LHCN-M2 (cell line): ENCODE measurements around the gene LIPT2. TPM values are rescaled to one million over a fixed set of nuclear protein-coding genes. Genes with fewer than 3 reads are reported as not detected.
A peak's percentile ranks its signal among the peaks of the same experiment; 100 is the strongest.

Source experiments
- DNase-seq: peaks from one replicate; pipeline ENCODE4 v3.0.0-alpha.2; 2012; ENCODE audit warnings: low read depth
- total RNA-seq: library from RNA; depleted of rRNA; stranded (reverse); fragments of >200 nt; gene quantifications from 2 replicates; pipeline ENCODE4 v1.2.3, GENCODE V29; 2014

Gene LIPT2
- total RNA-seq, 1 experiment from 2014 or later, result 4.8 TPM

- DNase-seq, result no peak
Measured at GRCh38 chr11:74504100-74504691, 10.7 kb upstream of the LIPT2 start.

GRCh38 chr11:74494916-74495315 is 1.4 kb upstream of the LIPT2 start:
- no peak for DNase-seq

DNA sequence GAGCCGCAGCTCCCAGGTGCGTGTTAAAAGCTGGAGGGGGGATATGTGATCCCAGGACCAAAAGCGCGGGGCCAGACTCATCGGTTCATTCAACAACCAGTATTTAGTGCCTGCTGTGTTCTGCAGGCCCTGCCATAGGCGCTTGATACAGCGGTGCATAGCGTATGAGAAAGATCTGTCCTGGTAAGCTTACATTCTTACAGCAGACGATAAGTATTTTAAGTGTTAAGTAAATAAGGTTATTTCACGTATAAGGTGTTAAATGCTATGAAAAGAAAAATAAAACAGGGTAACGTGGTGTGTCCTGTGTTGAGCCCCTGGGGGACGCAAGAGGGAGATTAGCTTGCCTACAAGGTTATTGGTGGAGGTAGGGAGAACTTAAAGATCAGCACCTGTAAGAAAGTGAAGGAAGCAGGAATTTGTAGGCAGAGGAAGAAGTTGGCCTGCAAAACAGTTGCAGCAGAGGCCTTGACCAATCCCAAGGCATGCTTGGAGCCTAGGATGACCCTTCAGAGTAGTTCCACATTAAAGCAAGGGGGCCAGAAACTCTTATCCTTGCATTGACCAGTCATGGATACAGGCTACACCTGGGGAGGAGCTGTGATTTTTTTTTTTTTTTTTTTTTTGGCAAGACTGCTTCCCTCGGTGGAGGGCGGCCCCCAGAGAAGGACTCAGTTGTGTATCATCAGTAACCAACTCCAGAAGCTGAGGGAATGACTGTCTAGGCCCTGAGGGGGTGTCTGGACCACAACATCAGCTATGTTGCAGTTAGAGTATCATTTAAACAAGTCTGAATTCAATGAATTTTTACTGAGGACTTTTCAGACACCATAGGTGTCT is 487 bp upstream of the LIPT2 start:
- peak; percentile 50 for DNase-seq

GRCh38 chr11:74492084-74492483 is 1.4 kb downstream of the LIPT2 start:
- peak; percentile 4 for DNase-seq

DNA sequence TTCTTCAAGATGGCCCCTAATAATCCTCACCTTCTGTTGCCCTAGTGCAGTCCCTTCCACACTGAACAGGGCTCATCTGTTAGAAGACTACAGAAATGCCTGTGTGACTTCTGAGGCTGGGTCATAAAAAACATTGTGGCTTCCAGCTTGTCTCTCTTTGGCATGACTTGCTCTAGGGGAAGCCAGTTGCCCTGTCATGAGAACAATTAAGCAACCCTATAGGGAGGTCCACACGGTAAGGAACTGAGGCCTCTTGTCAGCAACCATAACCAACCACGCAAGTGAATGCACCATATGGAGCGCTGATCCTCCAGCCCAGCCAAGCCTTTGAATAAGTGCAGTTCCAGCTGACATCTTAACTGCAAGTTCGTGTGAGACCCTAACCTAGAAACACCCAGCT is 2.6 kb downstream of the LIPT2 start:
- DNase-seq, result no peak

- peak; percentile 5 for DNase-seq
Measured at GRCh38 chr11:74487875-74488274, 5.6 kb downstream of the LIPT2 start.

DNA sequence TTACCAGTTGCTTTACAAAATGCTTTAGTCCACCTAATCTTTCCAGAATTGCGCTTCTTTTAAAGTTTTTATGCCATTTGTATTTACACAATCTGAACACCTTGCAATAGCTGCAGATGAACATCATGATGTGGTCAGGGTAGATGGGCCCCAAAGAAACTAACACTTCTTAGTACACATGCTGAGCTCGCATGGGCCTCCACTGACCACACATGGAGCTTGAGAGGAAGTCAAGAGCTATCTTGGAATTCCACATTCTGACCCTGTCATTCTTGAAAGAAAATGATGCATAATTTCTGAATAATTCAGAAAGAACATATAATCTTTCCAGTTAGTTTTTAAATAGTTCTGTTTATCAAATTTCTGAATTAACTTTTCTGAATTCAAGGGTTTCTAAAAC is 7.7 kb downstream of the LIPT2 start:
- no peak for DNase-seq

DNA sequence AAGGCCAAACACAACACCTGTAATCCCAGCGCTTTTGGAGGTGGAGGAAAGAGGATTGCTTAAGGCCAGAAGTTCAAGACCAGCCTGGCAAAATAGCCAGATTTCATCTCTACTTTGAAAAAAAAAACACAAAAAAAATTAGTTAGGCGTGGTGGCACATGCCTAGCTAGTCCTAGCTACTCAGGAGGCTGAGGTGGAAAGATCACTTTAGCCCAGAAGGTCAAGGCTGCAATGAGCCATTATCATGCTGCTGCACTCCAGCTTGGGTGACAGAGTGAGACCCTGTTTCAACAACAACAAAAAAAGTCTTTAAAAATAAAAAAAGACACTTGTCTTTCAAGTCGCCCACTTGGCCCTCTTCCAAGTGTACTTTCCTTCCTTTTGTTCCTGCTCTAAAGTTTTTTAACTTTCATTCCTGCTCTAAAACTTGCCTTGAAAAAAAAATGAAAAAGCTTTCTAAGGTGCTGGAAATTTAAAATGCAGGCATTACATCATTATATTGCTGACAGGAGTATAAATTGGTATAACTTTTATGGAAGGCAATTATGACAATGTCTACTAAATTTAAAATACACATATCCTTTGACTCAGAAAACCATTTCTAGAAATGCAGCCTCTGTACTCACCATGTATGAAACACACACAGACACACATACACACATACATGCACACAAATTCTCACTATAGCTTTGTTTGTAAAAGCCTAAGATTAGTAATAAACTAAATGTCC is 12.7 kb downstream of the LIPT2 start:
- no peak for DNase-seq

GRCh38 chr11:74479732-74480123 is 13.8 kb downstream of the LIPT2 start:
- no peak for DNase-seq

DNA sequence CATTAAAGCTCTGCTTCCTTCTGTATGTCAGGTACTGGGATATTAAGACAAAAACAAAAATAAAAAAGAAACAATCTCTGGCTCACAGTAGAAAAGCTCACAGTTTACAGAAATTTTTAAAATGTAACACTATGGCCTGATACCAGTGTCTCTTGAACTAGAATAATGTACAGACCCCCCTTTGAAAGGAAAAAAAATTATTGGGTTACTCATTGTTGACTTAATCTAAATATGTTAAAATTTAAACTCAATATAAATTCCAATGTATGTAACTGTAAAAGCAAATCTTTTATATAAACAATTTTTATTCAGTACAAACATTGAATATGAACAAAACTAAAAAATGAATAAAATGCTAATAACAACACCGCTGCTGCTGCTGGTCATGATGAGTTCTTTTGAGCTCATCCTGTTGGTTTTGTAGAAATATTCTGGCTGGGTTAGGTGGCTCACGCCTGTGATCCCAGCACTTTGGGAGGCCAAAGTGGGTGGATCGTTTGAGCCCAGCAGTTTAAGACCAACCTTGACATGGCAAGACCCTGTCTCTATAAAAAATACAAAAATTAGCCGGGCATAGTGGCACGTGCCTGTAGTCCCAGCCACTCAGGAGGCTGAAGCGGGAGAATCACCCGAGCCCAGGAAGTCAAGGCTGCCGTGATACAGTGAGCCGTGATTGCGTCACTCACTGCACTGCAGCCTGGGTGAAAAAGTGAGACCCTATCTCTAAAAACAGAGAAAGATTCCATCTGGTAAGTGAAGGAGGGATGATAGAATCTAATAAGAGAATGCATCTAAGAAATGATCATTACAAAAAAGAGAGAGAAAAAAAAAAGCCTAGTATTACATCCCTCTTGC is 14.4 kb downstream of the LIPT2 start:
- no peak for DNase-seq

DNA sequence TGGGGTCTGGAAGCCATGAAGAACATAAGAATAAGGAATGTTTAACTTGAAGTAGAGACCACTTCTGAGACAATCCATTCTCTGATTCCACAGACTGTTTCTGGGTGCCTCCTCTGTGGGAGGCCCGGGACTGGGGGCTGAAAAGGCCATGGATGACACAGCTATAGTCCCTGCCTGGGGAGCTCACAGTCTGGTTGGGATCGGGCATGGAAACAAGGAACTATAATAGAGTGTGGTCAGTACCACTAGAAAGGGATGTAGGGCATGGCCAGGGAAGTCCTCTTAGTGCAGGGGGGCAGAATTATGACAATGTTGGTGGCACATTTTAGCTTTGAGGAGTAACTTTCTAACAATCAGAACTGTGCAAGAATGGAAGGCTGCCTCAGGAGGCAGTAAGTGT is 17.0 kb downstream of the LIPT2 start:
- DNase-seq, result no peak

- DNase-seq, result no peak
Measured at GRCh38 chr11:74474316-74474715, 19.2 kb downstream of the LIPT2 start.

DNA sequence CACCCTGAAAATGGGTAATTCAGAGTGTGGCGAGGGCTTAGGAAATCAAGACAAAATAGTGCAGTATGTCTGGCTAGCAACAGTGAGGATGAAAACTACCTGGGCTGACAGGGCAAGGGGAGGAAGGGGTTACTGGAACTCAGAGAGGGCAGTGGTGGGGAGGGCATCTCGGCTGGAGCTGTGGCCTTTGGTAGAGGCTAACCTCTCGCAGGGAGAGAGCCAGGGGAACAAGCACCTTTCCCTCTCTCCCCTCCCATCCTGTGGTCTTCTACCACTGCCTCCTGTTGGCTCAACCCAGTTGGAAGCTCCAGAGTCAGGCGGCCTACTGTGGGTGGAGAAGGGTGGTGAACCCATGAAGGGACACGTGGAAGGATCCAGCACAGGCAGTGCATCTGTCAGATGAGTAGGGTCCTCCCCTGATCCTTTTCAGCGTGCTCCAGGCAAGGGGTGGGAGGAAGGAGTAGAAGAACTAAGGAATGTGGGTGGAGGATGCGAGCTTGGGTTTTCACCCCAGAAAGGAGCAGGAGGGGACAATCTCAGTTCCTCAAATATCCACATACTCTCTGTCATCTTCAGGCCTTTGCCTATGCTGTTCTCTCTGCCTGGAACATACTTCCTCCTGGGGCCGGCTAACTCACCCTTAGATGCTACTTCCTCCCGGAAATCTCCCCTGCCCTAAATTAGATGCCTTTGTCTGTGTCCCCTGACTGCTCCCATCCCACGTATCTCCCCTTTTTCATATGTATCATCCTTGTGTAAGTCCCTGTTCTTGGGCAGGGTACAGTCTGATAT is 19.9 kb downstream of the LIPT2 start:
- DNase-seq, result no peak

DNA sequence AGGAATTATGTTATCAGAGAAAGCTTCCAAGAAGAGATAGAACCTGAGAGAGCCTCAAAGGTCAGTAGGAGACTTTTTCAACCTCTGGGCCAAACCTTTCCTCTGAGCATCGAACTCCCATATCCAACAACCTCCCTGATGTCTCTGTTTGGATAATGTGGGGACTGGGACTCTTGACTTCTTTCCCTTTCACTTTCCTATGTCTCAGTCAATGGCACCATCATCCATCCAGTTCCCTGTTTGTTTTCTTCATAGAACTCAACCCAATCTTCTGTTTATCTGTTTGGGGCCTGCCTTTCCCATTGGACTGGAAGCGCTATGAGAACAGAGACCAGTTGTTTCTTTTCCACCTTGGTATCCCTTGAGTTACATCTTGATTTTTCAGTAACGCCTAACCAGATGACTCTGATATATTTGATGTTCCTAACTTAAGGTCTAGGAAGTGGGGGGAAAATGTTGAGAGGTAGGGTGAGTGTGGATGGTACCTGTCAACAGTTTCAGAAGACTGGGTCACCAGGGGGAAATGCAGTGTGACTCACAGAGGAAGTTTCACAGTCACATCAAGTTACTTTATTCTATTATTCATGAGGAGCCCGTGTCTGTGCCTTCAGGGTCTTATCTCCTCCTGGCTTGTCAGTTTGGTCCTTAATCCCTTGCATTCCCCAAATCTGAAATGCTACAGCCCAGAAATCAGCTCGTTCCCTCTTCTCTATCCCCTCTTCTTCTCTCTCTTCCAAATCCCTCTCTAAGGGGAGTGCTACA is 21.7 kb downstream of the LIPT2 start:
- DNase-seq, result no peak

- no peak for DNase-seq
Measured at GRCh38 chr11:74471037-74471436, 22.5 kb downstream of the LIPT2 start.

DNA sequence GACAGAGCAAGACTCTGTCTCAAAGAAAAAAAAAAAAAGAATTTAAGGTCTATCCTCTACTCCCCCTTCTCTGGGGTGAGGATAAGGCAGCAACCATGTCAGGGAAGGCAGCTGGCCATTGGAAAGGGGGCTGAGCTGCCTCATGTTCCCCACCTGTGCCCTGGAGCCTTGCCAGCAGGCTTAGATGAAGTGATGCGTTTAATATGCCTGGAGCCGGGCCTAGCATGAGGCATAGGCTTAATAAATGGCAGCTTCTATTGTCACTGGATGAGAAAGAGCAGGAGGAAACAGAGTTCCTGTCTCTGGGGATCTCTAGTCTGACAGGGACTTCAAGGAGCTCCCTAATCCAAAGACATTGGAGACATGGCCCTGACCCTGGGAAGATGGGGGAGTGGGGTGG is 23.0 kb downstream of the LIPT2 start:
- DNase-seq, result no peak

DNA sequence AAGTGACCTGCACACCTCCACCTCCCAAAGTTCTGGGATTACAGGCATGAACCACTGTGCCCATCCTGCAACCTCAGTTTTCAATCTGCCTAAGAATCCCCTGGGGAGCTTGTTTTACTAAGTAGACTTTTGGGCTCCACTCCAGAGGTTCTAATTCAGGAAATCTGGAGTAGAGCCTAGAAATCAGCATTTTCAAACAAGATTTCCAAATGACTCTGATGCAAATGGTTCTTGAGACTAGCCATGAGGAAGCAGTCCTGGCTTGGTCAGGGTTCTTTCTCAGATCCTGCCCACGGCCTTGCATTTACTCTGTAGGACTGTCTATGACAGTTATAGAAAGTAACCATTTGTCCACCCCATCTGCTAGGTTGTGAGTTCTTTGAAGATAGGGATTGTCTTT is 24.6 kb downstream of the LIPT2 start:
- DNase-seq, result no peak

GRCh38 chr11:74468521-74468920 is 25.0 kb downstream of the LIPT2 start:
- DNase-seq, result no peak

GRCh38 chr11:74468058-74468457 is 25.5 kb downstream of the LIPT2 start:
- no peak for DNase-seq
